Adrenal gland (tissue), 5 donors: ENCODE measurements around the gene VPS50.

Experiments
- POLR2A ChIP-seq, 2 donors: fragments of 450-650 bp; IDR thresholded peaks; one replicate each; pipeline ENCODE4 v1.6.1; 2017; ENCODE audit warnings: antibody characterized with exemption in 2 of 2, mild to moderate bottlenecking in 2 of 2, moderate library complexity in 1 of 2
- TF ChIP-seq, protein P1 (sequence below), 6 experiments: fragments of 450-650 bp in 4 of 6; fragments of 200-600 bp in 2 of 6; sonication (generic) in 1 of 6; IDR thresholded peaks; 1 replicate in 5 of 6; 2 replicates in 1 of 6; pipeline versions ENCODE4 v1.5.1 to v1.8.0; 2016 to 2021; ENCODE audit warnings: antibody characterized with exemption in 6 of 6, mild to moderate bottlenecking in 2 of 6, moderate library complexity in 1 of 6
- donor health status: DM: no; HTN: no; CAD: no.

DNA sequence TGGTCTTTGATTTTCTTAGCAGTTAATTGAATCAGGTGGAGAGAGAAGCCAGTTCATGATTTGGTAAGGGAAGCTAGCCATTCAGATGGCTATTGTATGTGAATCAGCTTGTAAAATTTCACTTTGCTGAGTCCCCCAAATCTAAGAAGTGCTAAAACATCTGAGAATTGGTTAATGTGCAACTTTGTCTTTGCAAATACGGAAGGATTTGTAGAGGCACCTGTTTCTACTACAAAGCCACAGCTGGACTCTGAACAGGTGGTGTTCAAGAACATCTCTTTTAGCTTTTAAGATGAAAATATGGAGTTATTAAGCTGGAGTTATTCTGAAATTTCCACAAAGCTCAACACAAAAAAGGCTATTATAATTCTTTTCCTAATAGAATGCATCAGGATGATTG lies 132.6 kb downstream of the VPS50 start:
- TF ChIP-seq, protein P1, sequence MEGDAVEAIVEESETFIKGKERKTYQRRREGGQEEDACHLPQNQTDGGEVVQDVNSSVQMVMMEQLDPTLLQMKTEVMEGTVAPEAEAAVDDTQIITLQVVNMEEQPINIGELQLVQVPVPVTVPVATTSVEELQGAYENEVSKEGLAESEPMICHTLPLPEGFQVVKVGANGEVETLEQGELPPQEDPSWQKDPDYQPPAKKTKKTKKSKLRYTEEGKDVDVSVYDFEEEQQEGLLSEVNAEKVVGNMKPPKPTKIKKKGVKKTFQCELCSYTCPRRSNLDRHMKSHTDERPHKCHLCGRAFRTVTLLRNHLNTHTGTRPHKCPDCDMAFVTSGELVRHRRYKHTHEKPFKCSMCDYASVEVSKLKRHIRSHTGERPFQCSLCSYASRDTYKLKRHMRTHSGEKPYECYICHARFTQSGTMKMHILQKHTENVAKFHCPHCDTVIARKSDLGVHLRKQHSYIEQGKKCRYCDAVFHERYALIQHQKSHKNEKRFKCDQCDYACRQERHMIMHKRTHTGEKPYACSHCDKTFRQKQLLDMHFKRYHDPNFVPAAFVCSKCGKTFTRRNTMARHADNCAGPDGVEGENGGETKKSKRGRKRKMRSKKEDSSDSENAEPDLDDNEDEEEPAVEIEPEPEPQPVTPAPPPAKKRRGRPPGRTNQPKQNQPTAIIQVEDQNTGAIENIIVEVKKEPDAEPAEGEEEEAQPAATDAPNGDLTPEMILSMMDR (IDR thresholded peaks at IDR 0.05), result no peak
- no peak for TF ChIP-seq POLR2A (IDR thresholded peaks at IDR 0.05)
